ENCODE results near the gene CARMIL1.

DNA sequence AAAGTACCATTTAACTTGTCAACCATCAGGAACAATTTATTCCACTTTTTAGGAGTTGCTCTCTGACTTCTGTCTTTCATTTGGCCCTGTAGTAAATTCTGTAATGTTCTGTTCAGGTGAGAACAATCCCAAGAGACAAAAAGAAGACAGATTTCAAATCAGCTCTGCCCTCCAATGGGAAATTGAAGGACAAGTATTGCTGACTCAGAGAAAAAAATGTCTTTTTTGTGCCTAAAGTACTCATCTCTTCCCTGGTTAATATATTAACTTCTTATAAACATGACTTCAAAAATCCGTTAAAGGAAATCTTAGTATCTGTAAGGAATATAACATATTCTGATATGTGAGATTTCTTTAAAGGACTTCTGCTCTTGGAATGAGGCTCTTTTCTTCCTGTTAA, 334.2 kb downstream of the CARMIL1 start:
- TF ChIP-seq, protein P1, sequence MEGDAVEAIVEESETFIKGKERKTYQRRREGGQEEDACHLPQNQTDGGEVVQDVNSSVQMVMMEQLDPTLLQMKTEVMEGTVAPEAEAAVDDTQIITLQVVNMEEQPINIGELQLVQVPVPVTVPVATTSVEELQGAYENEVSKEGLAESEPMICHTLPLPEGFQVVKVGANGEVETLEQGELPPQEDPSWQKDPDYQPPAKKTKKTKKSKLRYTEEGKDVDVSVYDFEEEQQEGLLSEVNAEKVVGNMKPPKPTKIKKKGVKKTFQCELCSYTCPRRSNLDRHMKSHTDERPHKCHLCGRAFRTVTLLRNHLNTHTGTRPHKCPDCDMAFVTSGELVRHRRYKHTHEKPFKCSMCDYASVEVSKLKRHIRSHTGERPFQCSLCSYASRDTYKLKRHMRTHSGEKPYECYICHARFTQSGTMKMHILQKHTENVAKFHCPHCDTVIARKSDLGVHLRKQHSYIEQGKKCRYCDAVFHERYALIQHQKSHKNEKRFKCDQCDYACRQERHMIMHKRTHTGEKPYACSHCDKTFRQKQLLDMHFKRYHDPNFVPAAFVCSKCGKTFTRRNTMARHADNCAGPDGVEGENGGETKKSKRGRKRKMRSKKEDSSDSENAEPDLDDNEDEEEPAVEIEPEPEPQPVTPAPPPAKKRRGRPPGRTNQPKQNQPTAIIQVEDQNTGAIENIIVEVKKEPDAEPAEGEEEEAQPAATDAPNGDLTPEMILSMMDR (IDR thresholded peaks at IDR 0.05): no peak
- TF ChIP-seq POLR2A (IDR thresholded peaks at IDR 0.05): no peak
